Bronchial epithelial cell (primary cell): Measurements from ENCODE around the gene PDLIM7. TPM values are rescaled to one million over a fixed set of nuclear protein-coding genes. Genes with fewer than 3 reads are reported as not detected.
A peak's percentile ranks its signal among the peaks of the same experiment; 100 is the strongest.

Source experiments
- DNase-seq: peaks from one replicate; pipeline ENCODE4 v3.0.0-alpha.2; 2010; ENCODE audit warnings: low read depth
- FAIRE-seq: peaks from 2 replicates; lab custom pipeline; 2011; peaks lifted over from hg19 to GRCh38; lab: Jason Lieb, UNC
- H3K27me3 ChIP-seq: 2 replicates; pipeline ENCODE4 v1.5.1; 2011; ENCODE audit warnings: low read length; ENCODE audit not compliant: control insufficient read depth, insufficient read depth
- H3K36me3 ChIP-seq: 2 replicates; pipeline ENCODE4 v1.5.1; 2011; ENCODE audit warnings: low read length; ENCODE audit not compliant: control insufficient read depth, insufficient read depth
- H3K4me3 ChIP-seq: 2 replicates; pipeline ENCODE4 v1.5.1; 2011; ENCODE audit warnings: mild to moderate bottlenecking, low read depth, low read length, control low read depth
- total RNA-seq: library from RNA; depleted of rRNA; stranded (reverse); fragments of >200 nt; gene quantifications from 2 replicates; pipeline ENCODE4 v1.2.1, GENCODE V29; 2014
- TF ChIP-seq, protein P1 (sequence below): IDR thresholded peaks from 2 replicates; pipeline ENCODE4 v1.5.1; 2011; ENCODE audit warnings: mild to moderate bottlenecking, moderate library complexity, low read length, control low read depth, inconsistent platforms; ENCODE audit not compliant: insufficient read depth, severe bottlenecking

The PDLIM7 gene
- total RNA-seq, 1 donor from 2014 or later, result 19.5 TPM

DNA sequence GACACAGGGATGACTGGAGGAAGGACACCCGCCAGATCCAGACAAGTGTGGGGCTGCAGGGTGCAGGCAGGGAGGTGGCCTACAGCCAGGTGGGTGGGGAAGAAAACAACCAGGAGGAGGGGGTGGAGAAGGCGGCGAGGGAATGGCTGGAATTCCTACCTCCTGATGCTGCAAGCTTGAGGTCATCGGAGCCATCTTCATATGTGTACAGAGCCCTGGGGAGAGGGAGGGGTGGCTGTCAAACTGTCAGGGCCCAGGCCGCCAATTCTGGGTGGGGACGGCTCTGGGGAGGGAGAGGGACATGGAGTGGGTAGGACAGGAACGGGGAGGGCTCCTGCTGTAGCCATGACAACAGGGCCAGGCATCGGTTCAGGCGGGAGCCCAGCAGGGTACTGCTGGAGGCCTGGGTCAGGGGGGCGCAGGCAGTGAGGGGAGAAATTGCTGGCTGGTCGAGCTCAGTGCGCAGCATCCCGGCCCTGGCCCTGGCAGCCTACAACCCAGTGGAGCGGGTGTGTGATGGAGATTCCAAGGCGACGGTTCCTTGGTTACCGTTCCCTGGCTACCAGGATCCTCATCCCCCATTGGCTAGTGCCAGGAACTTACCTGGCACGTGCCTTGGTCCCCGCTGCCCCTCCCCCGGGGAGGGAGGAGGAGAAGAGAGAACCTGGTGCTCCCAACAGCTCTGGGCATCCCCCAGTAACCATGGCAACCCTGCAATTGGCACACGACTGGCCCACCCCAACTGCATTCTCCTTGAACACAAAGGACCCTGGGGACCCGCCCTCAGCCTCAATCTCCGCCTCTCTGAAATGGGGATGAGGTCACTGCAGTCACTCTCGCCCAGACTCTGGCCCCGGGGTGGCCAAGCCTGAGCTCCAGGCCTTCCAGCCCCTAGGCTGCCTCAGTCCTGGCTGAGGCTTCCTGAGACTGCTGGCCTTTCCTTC lies 28.4 kb downstream of the PDLIM7 start:
- TF ChIP-seq, protein P1, sequence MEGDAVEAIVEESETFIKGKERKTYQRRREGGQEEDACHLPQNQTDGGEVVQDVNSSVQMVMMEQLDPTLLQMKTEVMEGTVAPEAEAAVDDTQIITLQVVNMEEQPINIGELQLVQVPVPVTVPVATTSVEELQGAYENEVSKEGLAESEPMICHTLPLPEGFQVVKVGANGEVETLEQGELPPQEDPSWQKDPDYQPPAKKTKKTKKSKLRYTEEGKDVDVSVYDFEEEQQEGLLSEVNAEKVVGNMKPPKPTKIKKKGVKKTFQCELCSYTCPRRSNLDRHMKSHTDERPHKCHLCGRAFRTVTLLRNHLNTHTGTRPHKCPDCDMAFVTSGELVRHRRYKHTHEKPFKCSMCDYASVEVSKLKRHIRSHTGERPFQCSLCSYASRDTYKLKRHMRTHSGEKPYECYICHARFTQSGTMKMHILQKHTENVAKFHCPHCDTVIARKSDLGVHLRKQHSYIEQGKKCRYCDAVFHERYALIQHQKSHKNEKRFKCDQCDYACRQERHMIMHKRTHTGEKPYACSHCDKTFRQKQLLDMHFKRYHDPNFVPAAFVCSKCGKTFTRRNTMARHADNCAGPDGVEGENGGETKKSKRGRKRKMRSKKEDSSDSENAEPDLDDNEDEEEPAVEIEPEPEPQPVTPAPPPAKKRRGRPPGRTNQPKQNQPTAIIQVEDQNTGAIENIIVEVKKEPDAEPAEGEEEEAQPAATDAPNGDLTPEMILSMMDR, result no peak
- H3K4me3 ChIP-seq, result no peak overlapping the region
- H3K27me3 ChIP-seq, result no peaks in the 10 kb centered on the region
- DNase-seq (peak; percentile 46), FAIRE-seq (no peak)
- peaks cover 34% of the 10 kb centered on the region for H3K36me3 ChIP-seq

- DNase-seq (peak; percentile 48), FAIRE-seq (no peak)
- Histone ChIP-seq H3K36me3 (peaks cover 36% of the 10 kb centered on the region), H3K27me3 (no peaks in the 10 kb centered on the region), H3K4me3 (no peak overlapping the region)
- TF ChIP-seq, protein P1, result no peak
Measured at GRCh38 chr5:177468329-177468684, 29.1 kb downstream of the PDLIM7 start.

DNA sequence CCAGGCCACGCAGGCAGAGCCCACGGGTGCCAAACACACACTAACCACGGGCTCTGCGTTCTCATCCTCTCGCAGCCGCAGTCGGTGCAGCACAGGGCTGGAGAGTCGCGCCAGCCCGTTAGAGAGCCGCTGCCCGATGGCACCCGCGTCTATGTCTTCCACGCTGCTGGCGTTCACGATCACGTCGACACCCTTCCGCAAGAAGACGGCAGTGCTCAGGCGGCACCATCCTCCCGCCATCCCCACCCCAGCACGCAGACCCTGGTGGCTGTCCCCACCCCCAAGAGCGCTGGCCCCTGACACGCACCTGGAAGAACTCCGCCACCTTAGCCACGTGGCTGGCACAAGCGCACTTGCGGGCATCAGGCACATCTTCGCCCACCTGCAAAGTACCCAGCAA lies 30.0 kb downstream of the PDLIM7 start:
- peaks cover 37% of the 10 kb centered on the region for H3K36me3 ChIP-seq
- FAIRE-seq (no peak), DNase-seq (no peak)
- no peaks in the 10 kb centered on the region for H3K27me3 ChIP-seq
- no peak overlapping the region for H3K4me3 ChIP-seq
- TF ChIP-seq, protein P1, result no peak

GRCh38 chr5:177466861-177467260 lies 30.5 kb downstream of the PDLIM7 start:
- Histone ChIP-seq H3K4me3 (no peak overlapping the region), H3K36me3 (peaks cover 36% of the 10 kb centered on the region), H3K27me3 (no peaks in the 10 kb centered on the region)
- TF ChIP-seq, protein P1, result no peak
- FAIRE-seq (no peak), DNase-seq (no peak)

DNA sequence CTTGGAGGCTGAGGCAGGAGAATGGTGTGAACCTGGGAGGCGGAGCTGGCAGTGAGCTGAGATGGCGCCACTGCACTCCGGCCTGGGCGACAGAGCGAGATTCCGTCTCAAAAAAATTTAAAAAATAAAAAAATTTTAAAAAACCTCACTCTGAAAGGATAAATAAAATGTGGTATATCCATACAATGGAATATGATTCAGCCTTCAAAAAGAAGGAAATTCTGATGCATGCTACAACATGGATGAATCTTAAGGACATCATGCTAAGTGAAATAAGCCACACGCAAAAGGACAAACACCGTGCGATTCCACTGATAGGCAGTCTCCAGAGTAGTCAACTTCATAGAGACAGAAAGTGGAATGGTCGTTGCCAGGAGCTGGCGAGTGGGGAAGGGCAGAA lies 32.4 kb downstream of the PDLIM7 start:
- H3K27me3 ChIP-seq, result no peaks in the 10 kb centered on the region
- DNase-seq (no peak), FAIRE-seq (no peak)
- peaks cover 34% of the 10 kb centered on the region for H3K36me3 ChIP-seq
- H3K4me3 ChIP-seq, result no peak overlapping the region
- TF ChIP-seq, protein P1, result no peak
